GM21619 (cell line): Measurements from ENCODE around the gene VAPA.
A peak's percentile ranks its signal among the peaks of the same experiment; 100 is the strongest.

Source experiments
- ATAC-seq: cut with Tn5 transposase; IDR thresholded peaks from one replicate; pipeline ENCODE4 v1.9.1; 2021; ENCODE audit not compliant: unreplicated experiment

Gene VAPA

DNA sequence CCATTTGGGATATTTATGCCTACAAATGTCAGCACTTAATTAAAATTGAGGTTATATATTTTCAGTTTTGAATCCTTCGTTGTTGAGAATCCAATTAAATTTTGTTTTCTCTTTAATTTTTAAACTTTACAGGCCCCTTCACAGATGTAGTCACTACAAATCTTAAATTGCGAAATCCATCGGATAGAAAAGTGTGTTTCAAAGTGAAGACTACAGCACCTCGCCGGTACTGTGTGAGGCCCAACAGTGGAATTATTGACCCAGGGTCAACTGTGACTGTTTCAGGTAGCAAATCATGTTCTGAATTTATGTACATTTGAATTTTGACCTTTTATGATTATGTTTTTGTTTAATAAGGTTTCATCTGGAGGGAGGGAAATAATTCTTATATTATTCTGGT, 17.9 kb downstream of the VAPA start:
- ATAC-seq = no peak

DNA sequence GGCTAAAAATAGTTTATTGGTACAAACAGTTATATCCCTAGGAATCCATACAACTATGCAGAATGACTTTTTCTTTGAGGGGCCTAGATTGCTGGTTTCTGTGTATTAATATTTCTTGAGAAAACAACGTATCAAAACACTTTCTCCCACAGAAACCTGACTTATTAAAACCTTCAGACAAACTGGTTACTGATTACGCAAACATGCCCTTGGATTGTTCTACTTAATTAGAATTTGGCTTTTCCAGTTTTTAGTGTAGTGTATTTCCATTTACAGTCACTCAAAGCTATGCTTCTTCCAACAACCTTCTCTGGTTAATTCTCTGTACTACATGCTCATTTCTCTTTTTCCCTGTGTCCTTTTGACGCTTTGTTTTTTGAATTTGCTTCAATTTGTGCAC, 20.0 kb downstream of the VAPA start:
- ATAC-seq = no peak

DNA sequence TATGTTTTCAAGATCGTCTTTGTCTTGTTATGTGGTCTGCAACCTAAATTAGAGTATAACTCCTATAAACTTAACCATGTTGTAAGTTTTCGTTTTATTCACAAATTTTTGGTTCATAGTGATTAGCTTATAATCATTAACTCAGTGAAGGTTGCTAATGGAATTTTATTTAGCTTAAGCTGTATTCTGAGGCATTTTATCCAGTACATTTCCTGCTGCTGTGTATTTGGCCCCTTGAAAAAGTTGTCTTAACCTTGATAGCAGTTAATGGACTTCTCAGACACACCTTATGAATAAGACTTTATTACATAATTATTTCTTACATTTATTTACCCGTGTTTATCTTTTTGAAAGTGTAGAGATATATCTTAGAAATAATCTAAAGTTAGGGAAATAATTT, 20.5 kb downstream of the VAPA start:
- no peak for ATAC-seq

DNA sequence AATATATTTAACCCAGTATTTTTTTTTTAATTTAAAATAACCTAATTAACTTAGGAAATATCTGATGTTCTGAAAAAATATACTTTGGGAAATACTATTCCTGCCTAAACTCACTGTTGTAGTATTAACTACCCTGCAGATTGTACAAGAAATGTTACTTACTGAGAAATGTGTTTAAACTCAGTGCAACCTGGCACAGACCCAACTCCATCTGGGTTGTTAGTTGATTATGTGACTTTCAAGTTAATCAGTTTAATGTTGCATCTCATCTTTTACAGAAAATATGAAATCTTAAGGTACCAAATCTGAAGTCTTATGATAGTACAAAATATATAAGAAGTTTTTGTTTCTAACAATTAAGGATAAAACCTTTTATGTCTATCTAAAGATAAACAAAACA, 27.3 kb downstream of the VAPA start:
- ATAC-seq = no peak

DNA sequence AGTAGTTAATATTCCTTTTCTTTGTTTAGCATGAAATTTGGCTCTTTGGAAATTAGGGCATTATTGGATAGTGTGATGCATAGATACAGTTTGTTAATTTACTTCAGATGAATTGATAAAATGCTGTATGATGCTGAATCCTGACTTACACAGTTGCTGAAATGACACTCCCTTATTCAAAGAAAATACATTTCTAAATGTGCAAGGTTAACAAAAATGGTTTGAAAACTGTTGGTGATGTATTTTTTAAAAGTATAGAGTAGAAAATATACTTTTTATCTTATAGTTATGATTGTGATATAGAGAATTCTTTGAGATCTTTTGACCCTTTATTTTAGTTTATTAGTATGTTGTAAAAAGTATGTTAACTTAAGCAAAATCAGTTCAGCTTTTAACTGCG, 27.8 kb downstream of the VAPA start:
- ATAC-seq = no peak

DNA sequence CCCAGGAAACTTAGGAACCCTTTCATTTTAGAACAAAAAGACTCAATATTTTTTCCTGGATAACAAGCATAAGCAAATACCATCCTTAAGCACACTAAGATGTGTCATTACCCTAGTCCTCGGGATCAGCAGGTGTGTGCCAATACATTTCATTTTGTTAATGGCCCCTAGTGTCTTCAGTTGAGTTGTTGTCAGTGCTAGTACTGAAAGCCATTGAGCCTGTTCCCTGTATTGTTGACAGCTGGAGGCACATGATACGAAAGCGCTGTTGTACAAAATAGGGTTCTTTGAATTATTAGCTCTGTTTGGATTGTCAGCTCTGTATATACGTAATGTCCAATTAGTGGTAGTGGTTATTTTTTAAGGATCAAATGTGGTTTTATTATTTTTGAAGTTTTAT, 29.5 kb downstream of the VAPA start:
- ATAC-seq = no peak

DNA sequence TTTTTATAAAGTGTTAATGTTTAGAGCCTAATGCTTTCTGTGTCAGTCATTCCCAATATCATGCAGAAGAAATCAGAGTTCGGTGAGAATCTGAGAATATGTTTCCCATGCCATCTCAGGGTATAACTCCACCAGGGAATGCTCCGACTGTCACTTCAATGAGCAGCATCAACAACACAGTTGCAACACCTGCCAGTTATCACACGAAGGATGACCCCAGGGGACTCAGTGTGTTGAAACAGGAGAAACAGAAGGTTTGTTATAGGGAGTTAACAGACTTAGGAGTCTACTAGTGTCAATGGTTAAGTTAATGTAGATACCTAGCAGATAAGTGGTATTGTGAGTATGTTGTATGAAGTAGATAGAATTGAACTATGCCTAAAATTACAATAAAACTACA, 31.0 kb downstream of the VAPA start:
- ATAC-seq = no peak

DNA sequence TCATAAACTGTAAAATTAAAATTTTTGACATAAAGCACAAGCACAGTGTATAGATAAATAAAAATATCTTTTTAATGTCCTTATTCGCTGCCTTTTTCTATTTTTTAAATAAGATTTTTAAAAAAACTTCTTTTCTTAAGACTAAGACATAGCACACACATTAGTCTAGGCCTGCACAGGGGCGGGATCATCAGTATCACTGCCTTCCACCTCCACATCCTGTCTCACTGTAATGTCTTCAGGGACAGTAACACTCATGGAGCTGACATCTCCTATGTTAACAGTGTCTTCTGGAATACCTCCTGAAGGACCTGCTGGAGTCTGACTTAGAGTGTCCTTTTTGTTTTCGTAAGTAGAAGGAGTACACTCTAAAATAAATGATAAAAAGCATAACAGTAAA, 33.0 kb downstream of the VAPA start:
- ATAC-seq = no peak

DNA sequence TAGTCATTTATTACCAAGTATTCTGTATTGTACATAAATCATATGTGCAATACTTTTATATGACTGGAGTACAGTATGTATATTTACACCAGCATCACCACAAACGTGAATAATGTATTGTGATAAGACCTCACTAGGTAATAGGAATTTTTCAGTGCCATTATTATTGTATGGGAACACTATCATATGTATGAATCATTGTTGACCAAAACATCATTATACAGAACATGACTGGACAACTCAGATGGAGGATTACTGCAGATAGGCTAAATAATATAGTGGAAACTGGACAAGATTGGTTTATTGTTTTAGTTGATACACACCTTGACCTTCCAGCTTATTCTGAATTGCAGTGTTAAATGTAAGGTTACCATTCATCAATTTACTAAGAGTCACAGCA, 33.4 kb downstream of the VAPA start:
- no peak for ATAC-seq

DNA sequence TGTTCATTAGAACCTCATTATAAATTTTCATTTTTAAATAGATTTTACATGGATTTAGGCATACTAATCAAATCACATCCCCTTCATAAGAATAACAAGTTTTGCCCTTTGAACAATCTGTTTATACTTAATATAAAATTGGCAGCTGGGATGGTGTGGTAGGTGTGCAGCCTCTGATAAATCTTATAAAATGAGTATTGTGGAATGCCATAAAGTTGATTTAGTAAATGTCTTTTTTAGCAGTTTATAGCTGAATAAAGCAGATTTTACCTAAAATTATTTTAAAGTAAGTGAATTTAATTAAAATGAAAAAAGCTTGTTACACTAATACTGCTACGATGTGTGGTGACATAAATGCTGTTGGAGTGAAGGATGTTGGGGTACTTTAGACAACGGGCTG, 35.5 kb downstream of the VAPA start:
- ATAC-seq = no peak

DNA sequence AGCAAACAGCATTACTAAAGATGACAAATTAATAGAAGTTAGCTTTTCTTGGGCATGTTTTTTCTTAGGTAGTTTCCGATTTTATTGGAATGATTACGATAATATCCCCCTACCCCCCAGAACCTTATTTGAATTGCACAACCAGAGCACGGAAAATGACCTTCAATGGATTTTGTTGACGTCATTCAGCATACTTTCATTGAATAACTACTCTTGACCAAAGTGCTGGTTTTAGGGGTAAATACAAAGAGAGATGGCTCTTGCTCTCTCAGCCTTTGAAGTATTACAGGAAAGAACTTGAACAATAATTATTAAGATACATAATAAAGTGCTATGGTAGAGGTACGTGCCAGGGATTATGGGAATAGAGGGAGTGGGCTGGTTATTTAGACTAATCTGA, 36.0 kb downstream of the VAPA start:
- ATAC-seq = no peak

DNA sequence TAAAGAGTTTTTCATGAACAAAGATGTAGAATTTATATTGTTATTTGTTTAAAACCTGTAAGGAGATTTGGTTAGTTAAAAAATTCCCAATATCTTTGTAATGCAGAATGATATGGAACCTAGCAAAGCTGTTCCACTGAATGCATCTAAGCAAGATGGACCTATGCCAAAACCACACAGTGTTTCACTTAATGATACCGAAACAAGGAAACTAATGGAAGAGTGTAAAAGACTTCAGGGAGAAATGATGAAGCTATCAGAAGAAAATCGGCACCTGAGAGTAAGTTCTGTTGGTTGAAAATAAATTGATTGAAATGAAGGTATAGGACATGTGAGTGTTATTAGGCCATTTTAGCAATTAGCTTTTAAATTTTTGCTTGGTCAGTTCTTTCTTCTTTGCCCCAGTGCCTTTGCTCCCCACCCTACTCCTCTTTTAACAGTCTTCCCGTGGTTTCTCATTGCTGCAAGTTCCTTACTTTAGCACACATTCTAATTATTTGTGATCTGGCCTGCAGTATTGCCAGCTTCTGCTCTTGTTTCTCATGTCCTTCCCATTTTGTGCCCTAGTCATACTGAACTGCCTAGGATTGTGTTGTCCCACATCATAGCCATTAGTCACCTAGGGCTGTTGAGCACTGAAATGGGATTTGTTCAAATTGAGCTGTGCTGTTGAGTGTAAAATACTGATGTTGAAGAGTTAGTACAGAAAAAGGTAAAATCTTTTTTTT, 36.6 kb downstream of the VAPA start:
- no peak for ATAC-seq

DNA sequence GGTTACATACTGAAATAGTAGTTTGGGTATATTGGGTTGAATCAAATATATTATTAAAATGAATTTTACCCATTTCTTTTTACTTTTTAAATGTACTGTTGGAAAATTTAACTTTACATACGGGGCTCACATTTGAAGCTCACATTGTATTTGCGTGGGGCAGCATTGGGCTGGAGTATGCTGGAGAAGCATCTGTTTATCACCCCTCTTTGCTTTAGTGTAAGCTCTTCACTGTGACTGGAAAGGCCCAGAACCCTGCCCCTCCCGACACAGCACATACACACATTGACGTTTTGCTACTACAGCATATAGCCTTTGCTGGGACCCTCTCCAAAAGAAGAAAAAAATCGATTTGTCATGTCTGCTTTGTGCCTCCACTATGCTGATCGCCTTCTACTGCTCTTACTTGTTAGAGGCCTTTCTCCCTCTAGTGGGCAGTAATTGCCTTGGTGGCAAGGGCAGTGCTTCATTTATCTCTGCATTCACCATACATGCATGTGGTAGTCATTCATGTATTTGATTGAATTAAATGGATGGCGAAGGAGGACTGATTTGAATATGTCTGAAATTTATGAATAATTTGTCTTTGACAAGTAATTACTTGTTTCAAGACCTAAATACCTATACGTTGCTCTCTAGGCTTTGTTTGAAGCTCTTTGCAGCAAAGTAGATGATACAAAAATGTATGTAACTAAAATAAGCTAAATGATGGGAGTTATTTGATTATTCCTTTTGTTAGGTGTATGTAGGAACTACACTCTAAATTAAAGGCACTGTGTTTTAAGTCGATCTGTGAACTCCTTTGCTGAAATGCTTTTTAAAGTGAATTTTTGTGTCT, 37.4 kb downstream of the VAPA start:
- ATAC-seq = peak; percentile 58

DNA sequence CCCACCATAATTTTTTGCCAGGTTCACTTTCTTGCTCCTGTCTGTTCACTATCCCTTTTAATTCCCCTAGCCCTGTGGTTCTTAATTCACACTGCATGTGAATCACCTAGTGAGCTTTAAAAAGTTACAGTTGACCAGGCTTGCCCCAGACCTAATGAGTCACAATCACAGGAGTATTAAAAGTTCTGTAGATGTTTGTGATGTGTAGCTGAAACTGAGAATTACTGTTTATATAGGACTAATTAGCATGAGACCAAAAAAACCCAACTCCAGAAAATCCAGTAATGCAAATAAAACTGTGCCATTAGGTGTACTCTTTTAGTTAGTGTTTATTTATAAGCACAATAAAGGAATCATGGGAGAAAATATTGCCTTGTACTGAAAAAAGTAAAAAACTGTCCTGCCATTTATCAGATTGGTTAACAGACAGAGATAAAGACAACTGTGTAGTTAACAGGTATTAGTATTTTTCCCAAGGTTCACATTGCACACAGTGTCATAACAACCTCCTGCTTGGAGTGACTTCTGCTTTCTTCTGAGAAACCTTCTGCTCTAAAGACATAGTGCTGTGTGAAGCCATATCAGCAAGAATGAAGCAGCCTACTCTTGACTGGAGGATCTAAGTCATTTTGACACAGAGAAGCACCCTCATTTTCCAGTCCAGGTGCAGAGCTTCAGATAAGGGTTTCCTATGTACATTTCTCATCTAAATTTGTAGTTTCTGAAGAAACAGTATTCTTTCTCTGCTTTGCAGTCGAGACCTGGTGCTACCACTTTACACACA, 39.0 kb downstream of the VAPA start:
- ATAC-seq = no peak

DNA sequence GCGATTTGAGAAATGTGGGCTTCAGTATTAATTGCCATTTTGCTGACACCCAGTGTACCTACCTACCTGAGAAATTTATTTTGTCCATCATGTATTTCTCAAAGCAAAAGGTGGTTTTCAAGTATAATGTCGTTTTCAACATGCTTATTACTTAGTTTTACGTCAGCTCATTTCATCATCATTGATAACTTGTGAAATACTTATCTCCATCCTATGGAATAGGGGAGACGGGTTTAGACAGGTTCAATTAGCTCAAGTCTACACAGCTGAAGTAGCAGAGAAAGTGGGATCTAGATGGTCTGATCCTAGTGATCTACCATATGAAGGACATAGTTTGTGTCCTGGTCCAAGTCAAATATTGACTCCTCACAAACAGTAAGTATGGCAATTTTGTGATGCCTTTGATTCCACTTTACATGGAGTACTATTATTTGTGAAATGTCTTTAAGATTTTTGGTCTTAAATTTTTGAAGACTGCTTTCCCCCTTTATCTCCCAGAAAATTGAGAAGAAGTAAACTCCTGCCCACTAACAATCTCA, 45.1 kb downstream of the VAPA start:
- ATAC-seq = no peak

DNA sequence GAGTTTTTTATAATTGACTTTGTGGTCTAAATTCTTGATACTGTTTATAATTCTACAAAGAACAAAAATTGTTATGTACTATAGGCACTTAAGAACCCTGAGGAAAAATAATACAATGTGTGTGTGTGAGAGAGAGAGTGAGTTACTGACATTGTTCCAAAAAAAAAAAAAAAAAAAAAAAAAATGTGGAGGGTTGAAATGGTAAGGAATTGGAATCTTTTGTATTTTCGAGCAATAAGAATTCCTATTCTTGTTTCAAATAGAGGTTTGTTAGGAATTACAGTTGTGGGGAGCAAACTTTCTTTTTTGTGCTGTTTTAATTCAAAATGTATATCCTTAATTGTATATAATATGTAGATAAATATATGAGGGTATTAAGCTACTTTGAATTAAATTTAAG, 45.7 kb downstream of the VAPA start:
- no peak for ATAC-seq

DNA sequence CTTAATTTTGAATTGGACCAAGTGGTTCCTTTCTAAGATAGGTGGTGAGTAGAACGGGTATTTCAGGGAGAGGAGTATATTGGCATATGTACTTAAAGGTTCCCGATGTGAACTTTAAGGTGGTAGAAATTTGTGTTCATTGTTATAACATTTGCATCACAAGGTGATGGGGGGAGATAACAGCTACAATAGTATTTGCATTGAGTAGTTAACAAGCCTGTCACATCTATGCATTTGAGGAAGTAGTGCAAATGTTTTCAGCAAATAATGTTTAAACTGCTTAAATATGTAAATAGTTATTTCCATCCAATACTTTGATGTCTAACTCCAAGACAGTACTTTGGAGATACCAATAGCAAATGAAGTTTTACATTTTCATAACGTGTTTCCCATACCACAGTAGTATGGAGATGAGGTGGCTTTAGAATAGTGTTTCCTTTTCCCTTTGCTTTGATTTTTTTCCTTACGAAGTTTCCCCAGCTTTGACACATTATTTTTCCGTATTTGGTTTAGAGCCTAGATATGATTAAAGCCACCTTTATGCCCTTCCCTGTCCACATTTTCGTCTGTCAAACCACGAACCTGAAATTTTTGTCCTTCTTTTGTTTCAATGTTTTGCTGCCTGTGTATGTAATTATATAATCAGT, 46.6 kb downstream of the VAPA start:
- ATAC-seq = no peak

DNA sequence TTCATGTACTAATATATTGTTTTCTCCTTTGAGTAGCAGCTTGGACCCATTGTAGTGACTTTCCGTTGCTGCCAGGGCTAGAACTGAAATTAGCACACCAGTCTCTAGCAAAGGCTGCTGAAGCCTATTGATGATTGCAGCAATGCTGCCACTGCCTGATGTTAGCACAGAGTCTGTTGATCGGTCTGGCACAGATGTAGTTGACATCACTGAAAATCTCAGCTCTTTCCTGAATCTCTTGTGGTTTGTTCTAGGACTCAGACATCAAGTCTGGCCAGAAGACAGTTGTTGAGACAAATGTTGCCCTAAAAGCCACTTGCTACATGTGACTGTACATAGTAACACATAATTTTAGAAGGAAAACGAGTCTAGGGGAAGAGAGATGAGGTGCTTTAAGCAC, 47.2 kb downstream of the VAPA start:
- no peak for ATAC-seq

DNA sequence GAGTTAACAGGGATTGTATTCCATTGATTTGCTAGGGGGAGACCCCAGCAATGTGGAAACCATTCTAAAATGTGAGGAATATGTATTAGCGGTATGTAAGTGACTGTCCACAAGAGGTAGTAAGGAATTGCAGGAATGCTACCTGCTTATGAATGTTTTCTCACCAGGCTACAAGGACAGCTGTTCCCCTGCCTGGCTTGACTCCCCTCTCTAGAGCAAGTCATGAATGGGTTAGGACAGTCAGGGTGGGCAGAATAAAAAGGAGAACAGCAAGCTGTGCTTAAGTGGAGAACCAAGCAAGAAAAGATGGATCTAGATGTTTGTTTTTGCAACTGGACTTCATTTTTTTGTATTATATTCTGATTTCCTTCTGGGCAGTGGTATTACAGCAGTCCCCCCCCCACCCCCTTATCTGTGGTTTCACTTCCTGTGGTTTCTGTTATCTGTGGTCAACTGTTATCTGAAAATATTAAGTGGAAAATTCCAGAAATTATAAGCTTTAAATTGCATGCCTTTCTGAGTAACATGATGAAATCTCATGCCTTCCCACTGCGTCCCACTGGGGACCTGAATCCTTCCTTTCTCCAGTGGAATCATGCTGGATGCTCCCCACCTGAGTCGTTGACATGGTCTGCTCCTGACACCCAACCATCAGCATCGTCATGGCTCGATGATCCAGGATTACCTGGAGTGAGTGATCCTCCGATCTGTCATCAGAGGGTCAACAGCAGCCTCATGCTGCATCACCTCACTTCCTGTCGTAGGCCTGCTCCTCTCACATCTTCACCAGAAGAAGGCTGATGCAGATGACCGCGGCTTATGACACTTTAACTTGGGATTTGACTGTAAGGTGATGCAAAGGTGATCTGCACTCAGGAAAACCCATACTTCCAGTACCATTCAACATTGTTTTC, 52.2 kb downstream of the VAPA start:
- ATAC-seq = no peak
